Gastroesophageal sphincter (tissue), 4 donors: ENCODE results near the gene TSPAN9. TPM values are rescaled to one million over a fixed set of nuclear protein-coding genes. Genes with fewer than 3 reads are reported as not detected.

ENCODE experiments used
- ATAC-seq: fragments of 150-250 bp; one replicate; pipeline ENCODE4 v1.9.1; 2016; ENCODE audit warnings: mild to moderate bottlenecking, moderate library complexity
- H3K27ac ChIP-seq, 4 donors: fragments of 200-600 bp; sonication (generic) in 3 of 4; 1 replicate in 3 of 4; 2 replicates in 1 of 4; pipeline ENCODE4 v1.5.1; 2016 to 2019
- H3K27me3 ChIP-seq: fragments of 200-600 bp; sonication (generic); one replicate; pipeline ENCODE4 v1.5.1; 2019
- H3K36me3 ChIP-seq, 2 donors: fragments of 200-600 bp; sonication (generic); one replicate each; pipeline ENCODE4 v1.5.1; 2019; ENCODE audit warnings: control low read depth in 1 of 2
- H3K4me1 ChIP-seq, 3 donors: fragments of 200-600 bp; sonication (generic); 1 replicate in 2 of 3; 2 replicates in 1 of 3; pipeline ENCODE4 v1.5.1; 2016 to 2019; ENCODE audit warnings: control low read depth in 2 of 3
- H3K4me3 ChIP-seq, 2 donors: fragments of 200-600 bp; sonication (generic); one replicate each; pipeline ENCODE4 v1.5.1; 2019; ENCODE audit warnings: mild to moderate bottlenecking in 1 of 2, moderate library complexity in 1 of 2
- H3K9me3 ChIP-seq, 3 donors: fragments of 200-600 bp; sonication (generic); one replicate each; pipeline ENCODE4 v1.5.1; 2017 to 2019; ENCODE audit warnings: control low read depth in 2 of 3
- CTCF ChIP-seq, 4 experiments: fragments of 200-600 bp in 2 of 4; fragments of 450-650 bp in 2 of 4; sonication (generic) in 1 of 4; IDR thresholded peaks; one replicate each; pipeline ENCODE4 v1.5.1; 2017 to 2019; ENCODE audit warnings: antibody characterized with exemption in 4 of 4, mild to moderate bottlenecking in 2 of 4, moderate library complexity in 2 of 4
- EP300 ChIP-seq: sonication (generic); formaldehyde crosslinking; IDR thresholded peaks from one replicate; pipeline ENCODE4 v1.6.1; 2017; ENCODE audit warnings: antibody characterized with exemption, mild to moderate bottlenecking
- POLR2A ChIP-seq, 2 donors: fragments of 450-650 bp; IDR thresholded peaks; one replicate each; pipeline ENCODE4 v1.6.1; 2017; ENCODE audit warnings: antibody characterized with exemption in 2 of 2, mild to moderate bottlenecking in 2 of 2, moderate library complexity in 1 of 2
- POLR2AphosphoS5 ChIP-seq: sonication (generic); formaldehyde crosslinking; IDR thresholded peaks from one replicate; pipeline ENCODE4 v1.6.1; 2017; ENCODE audit warnings: antibody characterized with exemption
- WGBS, 2 donors: methylation state at CpG; one replicate each; pipeline ENCODE4 v1.1.5; 2018; ENCODE audit warnings: low coverage in 1 of 2; 5-methylcytosine and 5-hydroxymethylcytosine counted together
- total RNA-seq, 4 donors: library from RNA; depleted of rRNA; stranded (reverse); fragments of >200 nt; gene quantifications; one replicate each; pipeline ENCODE4 v1.1.0, GENCODE V29; 2016

The TSPAN9 gene
- total RNA-seq, 4 donors from 2014 or later = 19.5 to 30.2 (median 26.0) TPM

DNA sequence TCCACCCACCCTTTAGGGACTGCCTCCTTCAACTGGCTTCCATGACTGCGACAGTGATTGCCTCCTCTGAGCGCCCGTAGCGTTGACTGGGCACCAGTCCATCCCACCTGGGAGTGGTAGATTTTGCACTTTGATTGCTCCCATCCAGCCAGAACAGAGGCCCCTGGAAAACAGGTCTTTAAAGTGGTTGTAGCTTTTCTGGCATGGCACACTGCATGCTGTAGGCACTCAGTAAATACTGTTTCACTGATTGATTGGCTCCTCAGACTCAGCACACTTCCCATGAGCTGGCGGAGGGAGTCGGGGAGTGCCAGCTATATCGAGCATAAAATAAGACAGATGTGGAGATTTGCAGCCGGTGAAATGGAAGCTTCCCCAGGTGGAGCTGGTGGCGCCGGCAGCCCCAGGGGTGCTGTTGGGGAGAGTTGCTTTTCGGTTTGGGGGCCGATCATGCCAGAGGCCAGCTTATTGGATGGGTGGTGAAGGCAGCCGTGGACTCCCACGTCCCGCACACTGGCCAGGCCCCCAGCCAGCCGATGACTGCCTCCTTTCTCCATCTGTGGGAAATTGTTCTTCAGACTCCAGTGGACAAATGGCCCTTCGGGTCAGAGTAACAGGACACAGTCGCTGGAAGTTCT lies 200.2 kb downstream of the TSPAN9 start:
- 91 to 94% methylated on average over 6 to 16 of the region's 18 CpGs for WGBS, 2 donors
- Histone ChIP-seq H3K36me3 (peaks cover 0 to 52% of the 10 kb centered on the region in 2 donors), H3K27me3 (no peaks in the 10 kb centered on the region), H3K9me3 (no peaks in the 10 kb centered on the region), H3K4me3 (no peak overlapping the region), H3K27ac (no peak overlapping the region), H3K4me1 (peaks cover 0 to 22% (median 9%) of the 10 kb centered on the region in 3 donors)
- ATAC-seq = no peak
- TF ChIP-seq EP300 (no peak), CTCF (IDR thresholded peaks at IDR 0.05) (no peak), POLR2AphosphoS5 (no peak), POLR2A (IDR thresholded peaks at IDR 0.05) (no peak)

DNA sequence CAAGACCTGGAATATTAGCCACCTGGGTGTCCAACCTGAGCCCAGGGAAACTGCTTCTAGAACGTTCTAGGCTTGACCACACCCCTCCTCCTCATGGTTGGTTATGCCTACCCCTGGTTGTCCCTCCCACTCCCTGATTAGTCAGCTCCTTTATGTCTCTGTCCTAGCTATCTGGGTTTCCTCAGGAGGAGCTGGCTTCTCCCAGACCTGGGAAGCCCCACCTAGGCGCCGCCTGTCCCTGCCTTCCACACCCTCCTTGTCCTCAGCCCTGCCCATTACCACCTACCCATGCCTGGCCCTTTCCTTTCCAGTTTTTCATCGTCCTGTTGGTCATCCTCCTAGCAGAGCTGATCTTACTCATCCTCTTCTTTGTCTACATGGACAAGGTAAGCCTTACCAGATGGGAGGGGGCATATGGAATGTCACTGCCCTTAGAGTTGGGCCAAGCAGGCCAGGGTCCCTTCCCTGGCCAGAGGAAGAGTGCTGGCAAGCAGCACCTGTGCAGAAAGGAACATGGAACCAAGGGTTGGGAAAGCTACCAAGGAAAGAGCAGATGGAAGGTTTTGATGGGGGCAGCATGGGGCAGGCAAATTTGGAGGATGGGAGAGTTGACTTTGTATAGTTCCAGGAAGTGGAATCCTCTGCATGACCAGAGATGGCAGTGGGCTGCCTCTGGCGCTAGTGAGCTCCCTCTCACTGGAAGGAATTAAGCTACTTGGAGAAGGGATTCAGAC lies 201.7 kb downstream of the TSPAN9 start:
- no peak overlapping the region for H3K4me3 ChIP-seq
- no peak for TF ChIP-seq EP300
- TF ChIP-seq POLR2AphosphoS5 = no peak
- no peak for TF ChIP-seq CTCF (IDR thresholded peaks at IDR 0.05)
- TF ChIP-seq POLR2A (IDR thresholded peaks at IDR 0.05) = no peak
- ATAC-seq = no peak
- H3K4me1 ChIP-seq = peaks cover 0 to 19% (median 9%) of the 10 kb centered on the region in 3 donors
- H3K27ac ChIP-seq = no peak overlapping the region
- WGBS, 2 donors = 83 to 90% methylated on average over 2 to 5 of the region's 5 CpGs
- no peaks in the 10 kb centered on the region for H3K27me3 ChIP-seq
- peaks cover 0 to 67% of the 10 kb centered on the region in 2 donors for H3K36me3 ChIP-seq
- no peaks in the 10 kb centered on the region for H3K9me3 ChIP-seq

- Histone ChIP-seq H3K36me3 (peaks cover 0 to 72% of the 10 kb centered on the region in 2 donors), H3K27me3 (no peaks in the 10 kb centered on the region), H3K9me3 (no peaks in the 10 kb centered on the region), H3K27ac (no peak overlapping the region), H3K4me1 (peaks cover 0 to 14% (median 7%) of the 10 kb centered on the region in 3 donors), H3K4me3 (no peak overlapping the region)
- 74 to 79% methylated on average over 3 to 7 of the region's 10 CpGs for WGBS, 2 donors
- TF ChIP-seq POLR2A (IDR thresholded peaks at IDR 0.05) (no peak), CTCF (IDR thresholded peaks at IDR 0.05) (no peak), EP300 (no peak), POLR2AphosphoS5 (no peak)
- no peak for ATAC-seq
These were observed 202.2 kb downstream of the TSPAN9 start for GRCh38 chr12:3279415-3279780.

- TF ChIP-seq POLR2A (IDR thresholded peaks at IDR 0.05) = no peak
- TF ChIP-seq CTCF (IDR thresholded peaks at IDR 0.05) = no peak
- TF ChIP-seq POLR2AphosphoS5 = no peak
- TF ChIP-seq EP300 = no peak
- peaks cover 0 to 76% of the 10 kb centered on the region in 2 donors for H3K36me3 ChIP-seq
- no peak overlapping the region for H3K4me3 ChIP-seq
- H3K27me3 ChIP-seq = no peaks in the 10 kb centered on the region
- no peak for ATAC-seq
- peaks cover 0 to 10% (median 6%) of the 10 kb centered on the region in 3 donors for H3K4me1 ChIP-seq
- WGBS, 2 donors = 90% methylated on average over 2 of the region's 8 CpGs; no CpG with 5 or more reads in 1 of the 2 donors
- no peaks in the 10 kb centered on the region for H3K9me3 ChIP-seq
- no peak overlapping the region for H3K27ac ChIP-seq
These were observed 202.7 kb downstream of the TSPAN9 start for GRCh38 chr12:3279832-3280231.
